T-cell (primary cell): ENCODE results near the gene RAB40A. TPM values are rescaled to one million over a fixed set of nuclear protein-coding genes. Genes with fewer than 3 reads are reported as not detected.

Experiments used
- ATAC-seq, 4 experiments: fragments of 200-7000 bp in 3 of 4; fragments of 150-1000 bp in 1 of 4; cut with Tn5 transposase; replicated peaks in 1 of 4; 1 replicate in 3 of 4; 2 replicates in 1 of 4; pipeline ENCODE4 v1.10.0; 2021; ENCODE audit warnings: moderate library complexity in 3 of 4, mild to moderate bottlenecking in 2 of 4, moderate number of reproducible peaks in 1 of 4
- CTCF ChIA-PET, 2 donors: fragments of 300-600 bp; sonication (Branson Sonifier 250); formaldehyde crosslinking; loops; one replicate each; lab custom pipeline; 2022; ENCODE audit warnings: antibody characterized with exemption in 2 of 2; lab: Charles Lee
- POLR2A ChIA-PET, 2 donors: fragments of 300-600 bp; sonication (Branson Sonifier 250); formaldehyde crosslinking; loops; one replicate each; lab custom pipeline; 2022; ENCODE audit warnings: antibody characterized with exemption in 2 of 2; lab: Charles Lee
- DNase-seq, 35 experiments: peaks; one replicate each; pipeline versions ENCODE4 v3.0.0 to v3.0.0-alpha.2; 2013 to 2023
- H3K27ac ChIP-seq: one replicate; pipeline ENCODE4 v1.5.1; 2013; ENCODE audit warnings: low read length
- H3K27me3 ChIP-seq, 2 experiments: replicated peaks in 1 of 2; 1 replicate in 1 of 2; 2 replicates in 1 of 2; pipeline versions ENCODE4 v1.6.1 to v1.7.0; 2013; ENCODE audit warnings: low read length in 1 of 2, mixed read lengths in 1 of 2; ENCODE audit not compliant: control insufficient read depth in 2 of 2, insufficient read depth in 2 of 2; ENCODE audit errors: extremely low read depth in 1 of 2
- H3K36me3 ChIP-seq, 2 donors: 1 replicate in 1 of 2; 2 replicates in 1 of 2; pipeline versions ENCODE4 v1.6.1 to v1.7.0; 2013; ENCODE audit warnings: low read length in 1 of 2; ENCODE audit not compliant: control insufficient read depth in 2 of 2, insufficient read depth in 1 of 2; ENCODE audit errors: extremely low read depth in 1 of 2
- H3K4me1 ChIP-seq, 2 experiments: 1 replicate in 1 of 2; 2 replicates in 1 of 2; pipeline versions ENCODE4 v1.6.1 to v1.7.0; 2013; ENCODE audit warnings: low read length in 2 of 2, mixed read lengths in 1 of 2; ENCODE audit not compliant: insufficient read depth in 2 of 2, control insufficient read depth in 1 of 2; ENCODE audit errors: extremely low read depth in 1 of 2
- H3K4me3 ChIP-seq, 2 donors: 1 replicate in 1 of 2; 2 replicates in 1 of 2; pipeline versions ENCODE4 v1.5.1 to v1.7.0; 2013; ENCODE audit warnings: mild to moderate bottlenecking in 2 of 2, low read length in 1 of 2, moderate library complexity in 1 of 2; ENCODE audit not compliant: control insufficient read depth in 1 of 2; ENCODE audit errors: extremely low read depth in 1 of 2
- H3K9me3 ChIP-seq: 2 replicates; pipeline ENCODE4 v1.7.0; 2013
- H3K27ac Mint-ChIP-seq, 2 donors: one replicate each; pipeline ENCODE4 v1.8.0; 2020 to 2021; ENCODE audit warnings: mild to moderate bottlenecking in 2 of 2, mixed read lengths in 2 of 2
- H3K27me3 Mint-ChIP-seq, 2 donors: one replicate each; pipeline ENCODE4 v1.8.0; 2021 to 2022; ENCODE audit warnings: mixed read lengths in 2 of 2
- H3K36me3 Mint-ChIP-seq: one replicate; pipeline ENCODE4 v1.8.0; 2021; ENCODE audit warnings: mixed read lengths
- H3K4me1 Mint-ChIP-seq, 3 donors: one replicate each; pipeline ENCODE4 v1.8.0; 2020 to 2022; ENCODE audit warnings: mixed read lengths in 3 of 3, mild to moderate bottlenecking in 1 of 3
- H3K4me3 Mint-ChIP-seq, 3 donors: one replicate each; pipeline ENCODE4 v1.8.0; 2020 to 2022; ENCODE audit warnings: mild to moderate bottlenecking in 3 of 3, mixed read lengths in 3 of 3, moderate library complexity in 3 of 3
- H3K9me3 Mint-ChIP-seq, 3 donors: one replicate each; pipeline ENCODE4 v1.8.0; 2020 to 2022; ENCODE audit warnings: mixed read lengths in 3 of 3
- WGBS: methylation state at CpG from one replicate; pipeline ENCODE4 v1.1.5; 2013; ENCODE audit warnings: missing lambda C conversion rate; ENCODE audit not compliant: insufficient coverage; 5-methylcytosine and 5-hydroxymethylcytosine counted together
- total RNA-seq, 35 experiments: library from RNA in 6 of 35; stranded (reverse) in 6 of 35; fragments of 120-200 nt in 1 of 35; gene quantifications; one replicate each; pipeline versions ENCODE4 v1.2.1 to v1.2.4 and lab custom pipeline; 2013 to 2026

The RAB40A gene
- total RNA-seq, 5 donors from 2014 or later (not counting 1 experiment from before 2014, with no cell fraction given) = 0.07 to 0.18 (median 0.16) TPM; not detected in 2

GRCh38 chrX:103531002-103531401 lies 11.7 kb upstream of the RAB40A start:
- no peak for ATAC-seq
- CTCF ChIA-PET = no interaction called here
- Histone ChIP-seq H3K27ac (no peak overlapping the region), H3K4me3 (no peak overlapping the region), H3K36me3 (no peaks in the 10 kb centered on the region), H3K27me3 (peaks cover 0 to 4% of the 10 kb centered on the region in 2 experiments), H3K4me1 (peaks cover 0 to 3% of the 10 kb centered on the region in 2 experiments), H3K9me3 (no peaks in the 10 kb centered on the region)
- Mint-ChIP-seq H3K36me3 (no peaks in the 10 kb centered on the region), H3K4me1 (peaks cover 3 to 6% (median 4%) of the 10 kb centered on the region in 3 donors), H3K9me3 (no peaks in the 10 kb centered on the region), H3K4me3 (no peak overlapping the region), H3K27me3 (peaks cover 4 to 29% of the 10 kb centered on the region in 2 donors), H3K27ac (no peak overlapping the region)
- POLR2A ChIA-PET = no interaction called here
- WGBS = no CpG with 5 or more reads among the region's 6 CpGs
- no peak for DNase-seq

GRCh38 chrX:103530545-103530944 lies 11.3 kb upstream of the RAB40A start:
- Histone ChIP-seq H3K36me3 (no peaks in the 10 kb centered on the region), H3K9me3 (no peaks in the 10 kb centered on the region), H3K27me3 (peaks cover 0 to 4% of the 10 kb centered on the region in 2 experiments), H3K4me3 (no peak overlapping the region), H3K27ac (no peak overlapping the region), H3K4me1 (peaks cover 0 to 3% of the 10 kb centered on the region in 2 experiments)
- ChIA-PET POLR2A (no interaction called here), CTCF (interaction anchor here in 1 of 2 donors (1.5 kb wide), 1 partner anchor 10 kb away, joined by 4 read pairs; no protein-coding TSS in a partner anchor)
- Mint-ChIP-seq H3K27me3 (peaks cover 4 to 31% of the 10 kb centered on the region in 2 donors), H3K4me1 (peaks cover 3 to 6% (median 4%) of the 10 kb centered on the region in 3 donors), H3K4me3 (no peak overlapping the region), H3K9me3 (no peaks in the 10 kb centered on the region), H3K36me3 (no peaks in the 10 kb centered on the region), H3K27ac (no peak overlapping the region)
- WGBS = no CpG with 5 or more reads among the region's 1 CpG
- ATAC-seq (no peak), DNase-seq (no peak)

- ChIA-PET CTCF (interaction anchor here (0.5 to 1.5 kb wide), 2 partner anchors 9 to 239 kb away, joined by 3 to 4 read pairs; no protein-coding TSS in a partner anchor), POLR2A (no interaction called here)
- DNase-seq (no peak), ATAC-seq (no peak)
- Histone ChIP-seq H3K36me3 (no peaks in the 10 kb centered on the region), H3K9me3 (no peaks in the 10 kb centered on the region), H3K27ac (no peak overlapping the region), H3K4me1 (peaks cover 0 to 3% of the 10 kb centered on the region in 2 experiments), H3K27me3 (peaks cover 0 to 4% of the 10 kb centered on the region in 2 experiments), H3K4me3 (no peak overlapping the region)
- WGBS = no CpG with 5 or more reads among the region's 3 CpGs
- Mint-ChIP-seq H3K27ac (no peak overlapping the region), H3K4me1 (peaks cover 3 to 6% (median 4%) of the 10 kb centered on the region in 3 donors), H3K36me3 (no peaks in the 10 kb centered on the region), H3K27me3 (peaks cover 4 to 36% of the 10 kb centered on the region in 2 donors), H3K4me3 (no peak overlapping the region), H3K9me3 (no peaks in the 10 kb centered on the region)
Measured at GRCh38 chrX:103529550-103529949, 10.3 kb upstream of the RAB40A start.

GRCh38 chrX:103524747-103525146 lies 5.5 kb upstream of the RAB40A start:
- Histone ChIP-seq H3K4me3 (no peak overlapping the region), H3K27ac (no peak overlapping the region), H3K4me1 (no peaks in the 10 kb centered on the region), H3K27me3 (no peaks in the 10 kb centered on the region), H3K36me3 (no peaks in the 10 kb centered on the region), H3K9me3 (no peaks in the 10 kb centered on the region)
- H3K27me3 Mint-ChIP-seq = peaks cover 0 to 34% of the 10 kb centered on the region in 2 donors
- H3K9me3 Mint-ChIP-seq = no peaks in the 10 kb centered on the region
- DNase-seq (no peak), ATAC-seq (no peak)
- H3K36me3 Mint-ChIP-seq = no peaks in the 10 kb centered on the region
- no peak overlapping the region for H3K27ac Mint-ChIP-seq
- H3K4me1 Mint-ChIP-seq = no peaks in the 10 kb centered on the region
- POLR2A ChIA-PET = no interaction called here
- H3K4me3 Mint-ChIP-seq = no peak overlapping the region
- no CpG with 5 or more reads among the region's 2 CpGs for WGBS
- CTCF ChIA-PET = no interaction called here

- no peaks in the 10 kb centered on the region for H3K9me3 ChIP-seq
- H3K9me3 Mint-ChIP-seq = no peaks in the 10 kb centered on the region
- H3K4me1 ChIP-seq = no peaks in the 10 kb centered on the region
- H3K4me1 Mint-ChIP-seq = no peaks in the 10 kb centered on the region
- H3K4me3 ChIP-seq = no peak overlapping the region
- H3K4me3 Mint-ChIP-seq = no peak overlapping the region
- DNase-seq (no peak), ATAC-seq (no peak)
- ChIA-PET POLR2A (no interaction called here), CTCF (no interaction called here)
- H3K27ac Mint-ChIP-seq = no peak overlapping the region
- H3K36me3 Mint-ChIP-seq = no peaks in the 10 kb centered on the region
- H3K27me3 ChIP-seq = no peaks in the 10 kb centered on the region
- WGBS = no CpG with 5 or more reads among the region's 2 CpGs
- peaks cover 0 to 34% of the 10 kb centered on the region in 2 donors for H3K27me3 Mint-ChIP-seq
- H3K27ac ChIP-seq = no peak overlapping the region
- H3K36me3 ChIP-seq = no peaks in the 10 kb centered on the region
Measured at GRCh38 chrX:103523605-103524004, 4.3 kb upstream of the RAB40A start.

- WGBS = no CpG with 5 or more reads among the region's 4 CpGs
- ChIA-PET POLR2A (no interaction called here), CTCF (interaction anchor here in 1 of 2 donors (1.3 kb wide), 1 partner anchor 10 kb away, joined by 4 read pairs; no protein-coding TSS in a partner anchor)
- Mint-ChIP-seq H3K36me3 (no peaks in the 10 kb centered on the region), H3K27me3 (peaks cover 0 to 30% of the 10 kb centered on the region in 2 donors), H3K9me3 (no peaks in the 10 kb centered on the region), H3K4me3 (no peak overlapping the region), H3K4me1 (no peaks in the 10 kb centered on the region), H3K27ac (no peak overlapping the region)
- Histone ChIP-seq H3K36me3 (no peaks in the 10 kb centered on the region), H3K9me3 (no peaks in the 10 kb centered on the region), H3K27ac (no peak overlapping the region), H3K4me1 (no peaks in the 10 kb centered on the region), H3K27me3 (no peaks in the 10 kb centered on the region), H3K4me3 (no peak overlapping the region)
- DNase-seq (no peak), ATAC-seq (no peak)
Measured at GRCh38 chrX:103520386-103520785, 1.1 kb upstream of the RAB40A start.
